ENCODE measurements around the gene SEMA5B.

DNA sequence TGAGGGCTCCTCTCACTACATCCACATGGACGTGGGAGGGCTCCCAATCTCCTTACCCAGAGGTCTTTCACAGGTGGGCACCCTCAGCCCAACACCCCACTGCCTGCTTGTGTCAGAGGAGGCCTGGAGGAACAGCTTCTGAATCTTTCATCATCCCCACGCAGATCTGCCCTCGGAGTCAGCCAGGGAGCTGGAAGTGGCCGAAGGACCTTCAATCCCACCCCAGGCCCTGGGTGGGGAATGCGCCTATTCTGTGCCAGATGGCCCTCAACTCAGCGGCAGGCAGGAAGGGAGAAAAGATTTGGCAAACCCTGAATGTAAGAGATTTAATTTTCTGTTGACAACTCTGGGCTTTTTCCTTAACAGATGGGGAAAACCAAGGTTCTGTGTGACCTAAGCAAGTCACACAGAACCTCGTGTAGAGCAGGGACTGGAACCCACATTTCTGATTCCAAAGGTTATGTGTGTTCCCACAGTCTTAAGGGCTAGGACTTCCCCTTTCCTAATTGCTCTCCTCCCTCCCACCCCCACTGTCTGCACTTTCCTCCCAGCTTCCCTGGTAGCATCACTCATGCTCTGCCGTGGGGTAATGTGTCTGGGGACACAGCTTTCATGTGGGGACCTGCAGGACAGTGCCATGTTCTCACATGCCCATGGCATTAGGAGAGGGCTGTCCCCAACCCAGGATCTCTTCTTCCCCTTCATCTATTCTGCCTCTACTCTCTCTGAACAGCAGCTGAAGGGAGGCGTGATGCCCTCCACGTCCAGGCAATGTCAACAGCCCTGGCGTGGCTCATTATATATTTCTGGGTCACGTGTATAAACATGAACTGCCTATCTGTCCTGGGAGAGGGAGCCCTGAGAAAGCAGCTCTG is 98.1 kb downstream of the SEMA5B start:
- TF ChIP-seq CTCF (IDR thresholded peaks at IDR 0.05; ENCODE audit: insufficient read depth, low read length, poor library complexity, severe bottlenecking) = no peak
- no peak for TF ChIP-seq EZH2phosphoT487 (conservative IDR thresholded peaks at IDR 0.05; ENCODE audit: low read length)
